ENCODE data around the gene NEB.

NEB gene

GRCh38 chr2:151438506-151438905 is 295.8 kb downstream of the NEB start:
- Histone ChIP-seq H3K18ac (ENCODE audit: low read depth in 1 of 2, low read length in 2 of 2) (no peak overlapping the region), H3K4me2 (ENCODE audit: low read length, poor library complexity, severe bottlenecking) (no peak overlapping the region), H3K4me3 (ENCODE audit: insufficient read depth in 1 of 2, low read depth in 1 of 2, low read length in 2 of 2) (no peak overlapping the region), H3K4ac (ENCODE audit: low read depth in 1 of 2, low read length in 2 of 2) (no peak overlapping the region), H3K79me1 (replicated peaks; ENCODE audit: low read length, poor library complexity, severe bottlenecking) (peaks cover 11% of the 10 kb centered on the region), H3K4me1 (ENCODE audit: control insufficient read depth, insufficient read depth, low read depth, low read length) (no peaks in the 10 kb centered on the region), H2BK120ac (ENCODE audit: low read depth, low read length) (no peak overlapping the region), H4K8ac (ENCODE audit: low read length) (no peak overlapping the region), H3K23ac (ENCODE audit: low read length in 2 of 2) (no peak overlapping the region), H3K36me3 (ENCODE audit: control insufficient read depth in 1 of 2, insufficient read depth in 2 of 2, low read depth in 1 of 2, low read length in 2 of 2) (peaks cover 24 to 79% of the 10 kb centered on the region in 2 experiments), H2AFZ (ENCODE audit: low read depth, low read length) (no peak overlapping the region), H3K9ac (ENCODE audit: low read length) (no peak overlapping the region), H2BK5ac (ENCODE audit: low read depth, low read length, poor library complexity, severe bottlenecking) (no peak overlapping the region), H4K91ac (ENCODE audit: low read length) (no peak overlapping the region), H2BK15ac (ENCODE audit: low read depth, poor library complexity, severe bottlenecking) (no peak overlapping the region), H3K27me3 (ENCODE audit: control insufficient read depth in 1 of 2, insufficient read depth in 1 of 2, low read length in 2 of 2) (no peaks in the 10 kb centered on the region), H3K9me3 (ENCODE audit: control insufficient read depth, low read length) (no peaks in the 10 kb centered on the region), H3K27ac (ENCODE audit: low read length, poor library complexity, severe bottlenecking) (no peak overlapping the region), H2BK12ac (ENCODE audit: low read length in 2 of 2) (no peak overlapping the region), H3K14ac (ENCODE audit: low read length in 2 of 2) (no peak overlapping the region), H2AK5ac (ENCODE audit: low read length, severe bottlenecking) (no peak overlapping the region)
- WGBS, result 93% methylated on average over 2 of the region's 4 CpGs
- no peak for DNase-seq

- H3K4me2 ChIP-seq (ENCODE audit: low read length, poor library complexity, severe bottlenecking), result no peak overlapping the region
- H2BK15ac ChIP-seq (ENCODE audit: low read depth, poor library complexity, severe bottlenecking), result no peak overlapping the region
- peaks cover 24 to 83% of the 10 kb centered on the region in 2 experiments for H3K36me3 ChIP-seq (ENCODE audit: control insufficient read depth in 1 of 2, insufficient read depth in 2 of 2, low read depth in 1 of 2, low read length in 2 of 2)
- H3K27ac ChIP-seq (ENCODE audit: low read length, poor library complexity, severe bottlenecking), result no peak overlapping the region
- no peak overlapping the region for H3K14ac ChIP-seq (ENCODE audit: low read length in 2 of 2)
- no peak overlapping the region for H4K91ac ChIP-seq (ENCODE audit: low read length)
- no peak overlapping the region for H2BK120ac ChIP-seq (ENCODE audit: low read depth, low read length)
- H3K9me3 ChIP-seq (ENCODE audit: control insufficient read depth, low read length), result no peaks in the 10 kb centered on the region
- H2AFZ ChIP-seq (ENCODE audit: low read depth, low read length), result no peak overlapping the region
- no peak overlapping the region for H2BK12ac ChIP-seq (ENCODE audit: low read length in 2 of 2)
- WGBS, result 94% methylated on average over 3 of the region's 3 CpGs
- no peaks in the 10 kb centered on the region for H3K4me1 ChIP-seq (ENCODE audit: control insufficient read depth, insufficient read depth, low read depth, low read length)
- H3K4ac ChIP-seq (ENCODE audit: low read depth in 1 of 2, low read length in 2 of 2), result no peak overlapping the region
- peaks cover 13% of the 10 kb centered on the region for H3K79me1 ChIP-seq (replicated peaks; ENCODE audit: low read length, poor library complexity, severe bottlenecking)
- no peak overlapping the region for H2AK5ac ChIP-seq (ENCODE audit: low read length, severe bottlenecking)
- H2BK5ac ChIP-seq (ENCODE audit: low read depth, low read length, poor library complexity, severe bottlenecking), result no peak overlapping the region
- no peak overlapping the region for H3K23ac ChIP-seq (ENCODE audit: low read length in 2 of 2)
- H3K27me3 ChIP-seq (ENCODE audit: control insufficient read depth in 1 of 2, insufficient read depth in 1 of 2, low read length in 2 of 2), result no peaks in the 10 kb centered on the region
- peak; percentile 41 for DNase-seq
- H3K4me3 ChIP-seq (ENCODE audit: insufficient read depth in 1 of 2, low read depth in 1 of 2, low read length in 2 of 2), result no peak overlapping the region
- H3K18ac ChIP-seq (ENCODE audit: low read depth in 1 of 2, low read length in 2 of 2), result no peak overlapping the region
- no peak overlapping the region for H4K8ac ChIP-seq (ENCODE audit: low read length)
- no peak overlapping the region for H3K9ac ChIP-seq (ENCODE audit: low read length)
Measured at GRCh38 chr2:151437630-151438029, 296.6 kb downstream of the NEB start.

Measured in mesenchymal stem cell (in vitro differentiated cells and primary cell).